PC-9 (cell line): Measurements from ENCODE around the gene KRTAP5-10. TPM values are rescaled to one million over a fixed set of nuclear protein-coding genes. Genes with fewer than 3 reads are reported as not detected.

ENCODE experiments used
- total RNA-seq: library from RNA; stranded (reverse); gene quantifications from 2 replicates; pipeline ENCODE4 v1.2.3, GENCODE V29; 2021

Gene KRTAP5-10
- total RNA-seq, 1 experiment from 2014 or later, result not detected

Other genes starting within 250 kb of the KRTAP5-10 start
- gene DHCR7, start 117.2 kb upstream of the KRTAP5-10 start, total RNA-seq, result 118 and 311 TPM in 2 replicates
- gene NADSYN1, start 112.4 kb upstream of the KRTAP5-10 start, total RNA-seq, result 118 and 120 TPM in 2 replicates
- gene KRTAP5-7, start 38.3 kb upstream of the KRTAP5-10 start, total RNA-seq, result not detected in 2 replicates
- gene KRTAP5-8, start 27.5 kb upstream of the KRTAP5-10 start, total RNA-seq, result not detected in 2 replicates
- gene KRTAP5-9, start 17.1 kb upstream of the KRTAP5-10 start, total RNA-seq, result not detected in 2 replicates
- not detected in 2 replicates for gene KRTAP5-11, start 17.3 kb downstream of the KRTAP5-10 start, total RNA-seq